GM18951 (cell line): ENCODE data around the gene BSG.

Experiments
- POLR2A ChIP-seq: IDR thresholded peaks from 4 replicates; pipeline ENCODE4 v1.6.1; 2011; ENCODE audit warnings: mild to moderate bottlenecking; ENCODE audit not compliant: insufficient read length, insufficient read depth; ENCODE audit errors: extremely low read depth
- in situ Hi-C: fragments of 300-500 bp; cut with MboI; formaldehyde crosslinking; loops from one replicate; pipeline ENCODE4 v1.12.0; 2022; ENCODE audit warnings: low sequenced_read_pairs, mixed read lengths, inconsistent platforms; ENCODE audit not compliant: unreplicated experiment

BSG gene

GRCh38 chr19:547836-548720, 24.3 kb upstream of the BSG start:
- in situ Hi-C loops: no loop called here
- no peak for TF ChIP-seq POLR2A

- TF ChIP-seq POLR2A: no peak
- in situ Hi-C loops: no loop called here
Observed at GRCh38 chr19:548886-549830, 23.2 kb upstream of the BSG start.

- no peak for TF ChIP-seq POLR2A
- in situ Hi-C loops: no loop called here
Observed at GRCh38 chr19:554817-555216, 17.6 kb upstream of the BSG start.

- in situ Hi-C loops: no loop called here
- no peak for TF ChIP-seq POLR2A
Observed at GRCh38 chr19:555474-555808, 17.0 kb upstream of the BSG start.

GRCh38 chr19:556611-557382, 15.6 kb upstream of the BSG start:
- in situ Hi-C loops: no loop called here
- no peak for TF ChIP-seq POLR2A

GRCh38 chr19:558770-559439, 13.5 kb upstream of the BSG start:
- in situ Hi-C loops: no loop called here

GRCh38 chr19:560121-560520, 12.3 kb upstream of the BSG start:
- in situ Hi-C loops: no loop called here
- no peak for TF ChIP-seq POLR2A

More at GRCh38 chr19:558770-559439, 13.5 kb upstream of the BSG start:
- TF ChIP-seq POLR2A: no peak

- no peak for TF ChIP-seq POLR2A
- in situ Hi-C loops: no loop called here
Observed at GRCh38 chr19:566403-566802, 6.0 kb upstream of the BSG start.

GRCh38 chr19:566844-567243, 5.6 kb upstream of the BSG start:
- in situ Hi-C loops: no loop called here
- TF ChIP-seq POLR2A: no peak

GRCh38 chr19:567296-567900, 5.0 kb upstream of the BSG start:
- in situ Hi-C loops: no loop called here

GRCh38 chr19:570251-570686, 2.1 kb upstream of the BSG start:
- TF ChIP-seq POLR2A: no peak
- in situ Hi-C loops: no loop called here

More at GRCh38 chr19:567296-567900, 5.0 kb upstream of the BSG start:
- TF ChIP-seq POLR2A: no peak
